H9 (cell line): ENCODE results near the gene TCF7L2. TPM values are rescaled to one million over a fixed set of nuclear protein-coding genes. Genes with fewer than 3 reads are reported as not detected.

Source experiments
- DNase-seq: peaks from one replicate; pipeline ENCODE4 v3.0.0-alpha.2; 2017
- H2AFZ ChIP-seq: one replicate; pipeline ENCODE4 v1.6.1; 2013; ENCODE audit warnings: mild to moderate bottlenecking, low read length, control low read depth, moderate library complexity
- H2AK5ac ChIP-seq: 2 replicates; pipeline ENCODE4 v1.6.1; 2013; ENCODE audit warnings: low read length, control low read depth, mixed read lengths; ENCODE audit not compliant: insufficient read length
- H2BK120ac ChIP-seq: one replicate; pipeline ENCODE4 v1.6.1; 2013; ENCODE audit warnings: low read depth, mild to moderate bottlenecking, low read length, control low read depth, inconsistent platforms; ENCODE audit not compliant: poor library complexity, severe bottlenecking
- H2BK12ac ChIP-seq: 2 replicates; pipeline ENCODE4 v1.6.1; 2013; ENCODE audit warnings: low read length, control low read depth, mixed read lengths, low read depth; ENCODE audit not compliant: insufficient read length
- H2BK15ac ChIP-seq: 2 replicates; pipeline ENCODE4 v1.6.1; 2013; ENCODE audit warnings: low read depth, low read length, control low read depth
- H2BK20ac ChIP-seq: one replicate; pipeline ENCODE4 v1.6.1; 2013; ENCODE audit warnings: low read depth, mild to moderate bottlenecking, low read length, control low read depth, inconsistent platforms; ENCODE audit not compliant: poor library complexity, severe bottlenecking
- H2BK5ac ChIP-seq: 2 replicates; pipeline ENCODE4 v1.6.1; 2013; ENCODE audit warnings: low read length, control low read depth, mixed read lengths; ENCODE audit not compliant: insufficient read length
- H3K14ac ChIP-seq: 2 replicates; pipeline ENCODE4 v1.6.1; 2013; ENCODE audit warnings: low read length, control low read depth; ENCODE audit not compliant: insufficient read depth
- H3K18ac ChIP-seq: 2 replicates; pipeline ENCODE4 v1.6.1; 2013; ENCODE audit warnings: low read depth, mild to moderate bottlenecking, mixed read lengths, low read length, control low read depth; ENCODE audit not compliant: insufficient read length
- H3K23ac ChIP-seq: 2 replicates; pipeline ENCODE4 v1.6.1; 2013; ENCODE audit warnings: low read length, control low read depth, mixed read lengths, low read depth; ENCODE audit not compliant: insufficient read length
- H3K23me2 ChIP-seq: 2 replicates; pipeline ENCODE4 v1.6.1; 2013; ENCODE audit warnings: low read depth, mild to moderate bottlenecking, mixed read lengths, low read length, control low read depth; ENCODE audit not compliant: insufficient read length, poor library complexity, severe bottlenecking
- H3K27ac ChIP-seq: 2 replicates; pipeline ENCODE4 v1.5.1; 2013; ENCODE audit warnings: low read length, control low read depth, mixed read lengths, low read depth; ENCODE audit not compliant: insufficient read length
- H3K27me3 ChIP-seq: 2 replicates; pipeline ENCODE4 v1.6.1; 2013; ENCODE audit warnings: low read length, control low read depth, inconsistent platforms; ENCODE audit not compliant: insufficient read depth
- H3K4ac ChIP-seq: 2 replicates; pipeline ENCODE4 v1.6.1; 2013; ENCODE audit warnings: low read depth, mild to moderate bottlenecking, control low read depth, inconsistent platforms, low read length, moderate library complexity
- H3K4me1 ChIP-seq: 2 replicates; pipeline ENCODE4 v1.6.1; 2013; ENCODE audit warnings: low read length, control low read depth, inconsistent platforms; ENCODE audit not compliant: insufficient read depth
- H3K4me2 ChIP-seq: 2 replicates; pipeline ENCODE4 v1.6.1; 2013; ENCODE audit warnings: low read length, control low read depth, mixed read lengths; ENCODE audit not compliant: insufficient read length, insufficient read depth
- H3K56ac ChIP-seq: 2 replicates; pipeline ENCODE4 v1.6.1; 2013; ENCODE audit warnings: low read depth, mild to moderate bottlenecking, mixed read lengths, low read length, control low read depth; ENCODE audit not compliant: insufficient read length
- H3K79me1 ChIP-seq: 2 replicates; pipeline ENCODE4 v1.6.1; 2013; ENCODE audit warnings: low read depth, mild to moderate bottlenecking, moderate library complexity, low read length, control low read depth, inconsistent platforms; ENCODE audit not compliant: insufficient read depth, poor library complexity, severe bottlenecking
- H3K79me2 ChIP-seq: 2 replicates; pipeline ENCODE4 v1.6.1; 2013; ENCODE audit warnings: low read length, control low read depth, inconsistent platforms; ENCODE audit not compliant: insufficient read depth
- H3K9ac ChIP-seq: 2 replicates; pipeline ENCODE4 v1.6.1; 2013; ENCODE audit warnings: low read length, control low read depth, mixed read lengths; ENCODE audit not compliant: insufficient read length; ENCODE audit errors: extremely low read depth
- H3K9me3 ChIP-seq: one replicate; pipeline ENCODE4 v1.6.1; 2013; ENCODE audit warnings: low read depth, low read length, inconsistent platforms; ENCODE audit not compliant: control insufficient read depth
- H3T11ph ChIP-seq: one replicate; pipeline ENCODE4 v1.6.1; 2013; ENCODE audit warnings: mild to moderate bottlenecking, low read length, control low read depth, inconsistent platforms
- H4K20me1 ChIP-seq: one replicate; pipeline ENCODE4 v1.6.1; 2013; ENCODE audit not compliant: control insufficient read depth, insufficient read length, insufficient read depth
- H4K5ac ChIP-seq: 2 replicates; pipeline ENCODE4 v1.6.1; 2013; ENCODE audit warnings: low read depth, mild to moderate bottlenecking, mixed read lengths, low read length, control low read depth; ENCODE audit not compliant: insufficient read length
- H4K8ac ChIP-seq: replicated peaks from 2 replicates; pipeline ENCODE4 v1.6.1; 2013; ENCODE audit warnings: low read length, control low read depth, mixed read lengths, low read depth; ENCODE audit not compliant: insufficient read length
- H4K91ac ChIP-seq: 2 replicates; pipeline ENCODE4 v1.6.1; 2013; ENCODE audit warnings: low read depth, mild to moderate bottlenecking, moderate library complexity, mixed read lengths, low read length, control low read depth; ENCODE audit not compliant: insufficient read length
- H3K27ac Mint-ChIP-seq, 3 experiments: 2 replicates in 2 of 3; 3 replicates in 1 of 3; pipeline ENCODE4 v1.8.0; 2020 to 2021; ENCODE audit warnings: mixed read lengths in 3 of 3, mild to moderate bottlenecking in 1 of 3, moderate library complexity in 1 of 3
- H3K27me3 Mint-ChIP-seq: 2 replicates; pipeline ENCODE4 v1.8.0; 2021; ENCODE audit warnings: low read depth, mild to moderate bottlenecking, moderate library complexity, mixed read lengths
- H3K36me3 Mint-ChIP-seq, 3 experiments: 2 replicates in 2 of 3; 3 replicates in 1 of 3; pipeline ENCODE4 v1.8.0; 2020 to 2021; ENCODE audit warnings: low read depth in 3 of 3, mixed read lengths in 3 of 3; ENCODE audit not compliant: insufficient read depth in 1 of 3
- H3K4me1 Mint-ChIP-seq, 2 experiments: 2 replicates each; pipeline ENCODE4 v1.8.0; 2020; ENCODE audit warnings: mixed read lengths in 2 of 2
- H3K4me3 Mint-ChIP-seq, 2 experiments: 2 replicates in 1 of 2; 3 replicates in 1 of 2; pipeline ENCODE4 v1.8.0; 2020 to 2021; ENCODE audit warnings: mild to moderate bottlenecking in 2 of 2, mixed read lengths in 2 of 2, moderate library complexity in 1 of 2
- H3K9me3 Mint-ChIP-seq, 2 experiments: 2 replicates in 1 of 2; 3 replicates in 1 of 2; pipeline ENCODE4 v1.8.0; 2020; ENCODE audit warnings: mild to moderate bottlenecking in 2 of 2, mixed read lengths in 2 of 2, moderate library complexity in 1 of 2
- WGBS: extraction: QIAGEN DNeasy Blood & Tissue Kit; methylation state at CpG from one replicate; pipeline ENCODE4 v1.1.7; 2013; ENCODE audit warnings: missing lambda C conversion rate, low lambda C conversion rate, mixed read lengths; ENCODE audit not compliant: insufficient read length; ENCODE audit errors: extremely low coverage; 5-methylcytosine and 5-hydroxymethylcytosine counted together
- total RNA-seq: library from RNA; stranded (reverse); gene quantifications from 2 replicates; pipeline ENCODE4 v1.2.1, GENCODE V29; 2021
- TF ChIP-seq, protein P1 (sequence below): fragments of 200-600 bp; sonication (generic); conservative IDR thresholded peaks from 3 replicates; pipeline ENCODE4 v1.8.0; 2021; ENCODE audit warnings: antibody characterized with exemption, mild to moderate bottlenecking

TCF7L2 gene
- total RNA-seq, 1 experiment from 2014 or later, result 71.1 TPM

DNA sequence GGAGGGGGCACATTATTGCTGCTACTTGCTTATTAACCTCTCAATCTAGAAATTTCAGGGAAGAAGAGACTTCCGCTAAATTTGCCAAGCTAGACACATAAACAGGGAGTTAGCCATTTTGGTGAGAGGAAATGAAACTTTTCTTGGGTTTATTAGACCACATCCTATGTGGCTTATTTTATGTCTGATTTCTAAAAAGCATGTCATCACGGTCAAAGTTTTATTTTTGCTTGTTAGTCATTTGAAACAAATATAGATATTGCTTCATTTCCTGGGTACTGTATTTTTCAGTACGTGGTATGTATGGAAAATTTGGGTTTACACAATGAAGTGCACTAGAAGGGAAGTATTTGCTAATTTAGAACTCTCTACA lies 144.1 kb downstream of the TCF7L2 start:
- Mint-ChIP-seq H3K9me3 (no peaks in the 10 kb centered on the region), H3K27me3 (no peaks in the 10 kb centered on the region), H3K36me3 (peaks cover 14 to 76% (median 67%) of the 10 kb centered on the region in 3 experiments; a peak in 6 of 7 replicates), H3K4me1 (peaks cover 40 to 46% of the 10 kb centered on the region in 2 experiments), H3K27ac (peak overlapping the region in 2 of 3 experiments; percentile 37 to 79; a peak in 4 of 7 replicates), H3K4me3 (no peak overlapping the region)
- Histone ChIP-seq H3K18ac (no peak overlapping the region), H3K27me3 (no peaks in the 10 kb centered on the region), H4K91ac (no peak overlapping the region), H3K14ac (no peak overlapping the region), H4K8ac (no peak overlapping the region), H3K56ac (no peak overlapping the region), H2BK120ac (no peak overlapping the region), H3K23ac (no peak overlapping the region), H3K4ac (no peak overlapping the region), H2BK5ac (no peak overlapping the region), H2AK5ac (no peak overlapping the region), H3K9me3 (no peaks in the 10 kb centered on the region), H3K27ac (no peak overlapping the region), H2BK15ac (no peak overlapping the region), H3K4me2 (no peak overlapping the region), H3K4me1 (peaks cover 7% of the 10 kb centered on the region; the same call in 1 of the 2 replicates), H2BK20ac (no peak overlapping the region), H4K20me1 (no peaks in the 10 kb centered on the region), H4K5ac (no peak overlapping the region), H3K9ac (no peak overlapping the region), H3K79me1 (peaks cover 15% of the 10 kb centered on the region), H3K79me2 (peaks cover 1% of the 10 kb centered on the region; the same call in 1 of the 2 replicates), H2AFZ (no peak overlapping the region), H3T11ph (no peak overlapping the region), H2BK12ac (no peak overlapping the region), H3K23me2 (no peaks in the 10 kb centered on the region)
- WGBS, result no CpG with 5 or more reads among the region's 3 CpGs
- TF ChIP-seq, protein P1, sequence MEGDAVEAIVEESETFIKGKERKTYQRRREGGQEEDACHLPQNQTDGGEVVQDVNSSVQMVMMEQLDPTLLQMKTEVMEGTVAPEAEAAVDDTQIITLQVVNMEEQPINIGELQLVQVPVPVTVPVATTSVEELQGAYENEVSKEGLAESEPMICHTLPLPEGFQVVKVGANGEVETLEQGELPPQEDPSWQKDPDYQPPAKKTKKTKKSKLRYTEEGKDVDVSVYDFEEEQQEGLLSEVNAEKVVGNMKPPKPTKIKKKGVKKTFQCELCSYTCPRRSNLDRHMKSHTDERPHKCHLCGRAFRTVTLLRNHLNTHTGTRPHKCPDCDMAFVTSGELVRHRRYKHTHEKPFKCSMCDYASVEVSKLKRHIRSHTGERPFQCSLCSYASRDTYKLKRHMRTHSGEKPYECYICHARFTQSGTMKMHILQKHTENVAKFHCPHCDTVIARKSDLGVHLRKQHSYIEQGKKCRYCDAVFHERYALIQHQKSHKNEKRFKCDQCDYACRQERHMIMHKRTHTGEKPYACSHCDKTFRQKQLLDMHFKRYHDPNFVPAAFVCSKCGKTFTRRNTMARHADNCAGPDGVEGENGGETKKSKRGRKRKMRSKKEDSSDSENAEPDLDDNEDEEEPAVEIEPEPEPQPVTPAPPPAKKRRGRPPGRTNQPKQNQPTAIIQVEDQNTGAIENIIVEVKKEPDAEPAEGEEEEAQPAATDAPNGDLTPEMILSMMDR, result no peak
- no peak for DNase-seq
